Tibial nerve (tissue), 3 donors: ENCODE results near the gene ZBTB1.

Source experiments
- EP300 ChIP-seq, 2 donors: sonication (generic); formaldehyde crosslinking; IDR thresholded peaks; one replicate each; pipeline ENCODE4 v1.6.1; 2017; ENCODE audit warnings: antibody characterized with exemption in 2 of 2, mild to moderate bottlenecking in 1 of 2
- POLR2A ChIP-seq, 2 donors: fragments of 450-650 bp; IDR thresholded peaks; one replicate each; pipeline ENCODE4 v1.6.1; 2017; ENCODE audit warnings: antibody characterized with exemption in 2 of 2, mild to moderate bottlenecking in 2 of 2, moderate library complexity in 2 of 2

GRCh38 chr14:64509036-64509435 is 4.5 kb downstream of the ZBTB1 start:
- TF ChIP-seq EP300 (IDR thresholded peaks at IDR 0.05) (no peak), POLR2A (IDR thresholded peaks at IDR 0.05) (no peak)
